GM23338 (cell line): ENCODE measurements around the gene SNX2. TPM values are rescaled to one million over a fixed set of nuclear protein-coding genes. Genes with fewer than 3 reads are reported as not detected.

Experiments used
- ATAC-seq: fragments of 200-7000 bp; cut with Tn5 transposase; 3 replicates; pipeline ENCODE4 v1.9.1; 2020
- DNase-seq: peaks from one replicate; pipeline ENCODE4 v3.0.0-alpha.2; 2015; ENCODE audit warnings: low spot score
- H2AFZ ChIP-seq: fragments of 200-600 bp; sonication (generic); 2 replicates; pipeline ENCODE4 v1.8.0; 2016; ENCODE audit warnings: antibody characterized with exemption, mild to moderate bottlenecking, moderate library complexity
- H3F3A ChIP-seq: fragments of 200-600 bp; sonication (generic); replicated peaks from 2 replicates; pipeline ENCODE4 v1.8.0; 2017; ENCODE audit warnings: antibody characterized with exemption, mixed run types, low read depth
- H3K27ac ChIP-seq: fragments of 200-600 bp; sonication (generic); 2 replicates; pipeline ENCODE4 v1.6.1; 2016; ENCODE audit warnings: low read depth
- H3K27me3 ChIP-seq: fragments of 200-600 bp; sonication (generic); 2 replicates; pipeline ENCODE4 v1.8.0; 2016; ENCODE audit warnings: mild to moderate bottlenecking, mixed run types, moderate library complexity; ENCODE audit not compliant: insufficient read depth
- H3K36me3 ChIP-seq: fragments of 200-600 bp; sonication (generic); 2 replicates; pipeline ENCODE4 v1.8.0; 2016; ENCODE audit warnings: mild to moderate bottlenecking; ENCODE audit not compliant: insufficient read depth
- H3K4me1 ChIP-seq: fragments of 200-600 bp; sonication (generic); 2 replicates; pipeline ENCODE4 v1.8.0; 2016; ENCODE audit warnings: mild to moderate bottlenecking, moderate library complexity; ENCODE audit not compliant: insufficient read depth
- H3K4me2 ChIP-seq: fragments of 200-600 bp; sonication (generic); 2 replicates; pipeline ENCODE4 v1.7.1; 2017; ENCODE audit warnings: mixed run types
- H3K4me3 ChIP-seq: fragments of 200-600 bp; sonication (generic); 2 replicates; pipeline ENCODE4 v1.6.1; 2016; ENCODE audit warnings: mixed run types
- H3K79me2 ChIP-seq: fragments of 200-600 bp; sonication (generic); replicated peaks from 2 replicates; pipeline ENCODE4 v1.8.0; 2017; ENCODE audit warnings: mild to moderate bottlenecking; ENCODE audit not compliant: insufficient read depth
- H3K9me2 ChIP-seq: fragments of 200-600 bp; sonication (generic); 2 replicates; pipeline ENCODE4 v1.8.0; 2017; ENCODE audit not compliant: insufficient read depth
- H4K20me1 ChIP-seq: fragments of 200-600 bp; sonication (generic); replicated peaks from 2 replicates; pipeline ENCODE4 v1.8.0; 2017; ENCODE audit warnings: mild to moderate bottlenecking; ENCODE audit not compliant: insufficient read depth
- H3K27ac Mint-ChIP-seq: 2 replicates; pipeline ENCODE4 v1.8.0; 2020; ENCODE audit warnings: inconsistent platforms, mild to moderate bottlenecking, moderate library complexity, mixed read lengths
- H3K27me3 Mint-ChIP-seq: 3 replicates; pipeline ENCODE4 v1.8.0; 2022; ENCODE audit warnings: low read depth, mild to moderate bottlenecking, moderate library complexity, mixed read lengths, inconsistent platforms; ENCODE audit not compliant: insufficient read depth, poor library complexity
- H3K36me3 Mint-ChIP-seq: 3 replicates; pipeline ENCODE4 v1.8.0; 2021; ENCODE audit warnings: low read depth, mild to moderate bottlenecking, inconsistent platforms, moderate library complexity, mixed read lengths
- H3K4me1 Mint-ChIP-seq: 3 replicates; pipeline ENCODE4 v1.8.0; 2020; ENCODE audit warnings: mild to moderate bottlenecking, inconsistent platforms, mixed read lengths
- H3K4me3 Mint-ChIP-seq: 3 replicates; pipeline ENCODE4 v1.8.0; 2021; ENCODE audit warnings: moderate library complexity, mild to moderate bottlenecking, inconsistent platforms, mixed read lengths
- H3K9me3 Mint-ChIP-seq: 3 replicates; pipeline ENCODE4 v1.8.0; 2020; ENCODE audit warnings: moderate library complexity, mild to moderate bottlenecking, inconsistent platforms, mixed read lengths
- CREB1 ChIP-seq: fragments of 250-450 bp; sonication (Bioruptor Pico); IDR thresholded peaks from 2 replicates; pipeline ENCODE4 v1.5.0; 2020; ENCODE audit warnings: low read depth, mild to moderate bottlenecking, moderate library complexity
- CTCF ChIP-seq, 2 experiments: fragments of 200-600 bp in 1 of 2; sonication (generic) in 1 of 2; conservative IDR thresholded peaks; 2 replicates each; pipeline versions ENCODE4 v1.5.1 to v1.6.1; 2016 to 2017; ENCODE audit warnings: antibody characterized with exemption in 2 of 2, low read depth in 2 of 2, mild to moderate bottlenecking in 2 of 2, moderate library complexity in 1 of 2
- ETS1 ChIP-seq: IDR thresholded peaks from 2 replicates; pipeline ENCODE4 v1.6.1; 2016; ENCODE audit warnings: antibody characterized with exemption
- EZH2 ChIP-seq: fragments of 200-600 bp; sonication (generic); IDR thresholded peaks from one replicate; pipeline ENCODE4 v1.8.0; 2017; ENCODE audit warnings: antibody characterized with exemption, mild to moderate bottlenecking, low read depth; ENCODE audit not compliant: unreplicated experiment
- EZH2phosphoT487 ChIP-seq: fragments of 200-600 bp; sonication (generic); IDR thresholded peaks from one replicate; pipeline ENCODE4 v1.8.1; 2018; ENCODE audit warnings: antibody characterized with exemption; ENCODE audit not compliant: unreplicated experiment
- JUNB ChIP-seq: IDR thresholded peaks from one replicate; pipeline ENCODE4 v1.6.1; 2016; ENCODE audit warnings: antibody characterized with exemption; ENCODE audit not compliant: unreplicated experiment
- NANOG ChIP-seq: IDR thresholded peaks from 2 replicates; pipeline ENCODE4 v1.6.1; 2016; ENCODE audit warnings: antibody characterized with exemption, borderline replicate concordance
- POLR2AphosphoS5 ChIP-seq: IDR thresholded peaks from 2 replicates; pipeline ENCODE4 v1.6.1; 2016; ENCODE audit warnings: antibody characterized with exemption, low read depth
- REST ChIP-seq: IDR thresholded peaks from one replicate; pipeline ENCODE4 v1.6.1; 2018; ENCODE audit warnings: antibody characterized with exemption; ENCODE audit not compliant: unreplicated experiment
- STAT1 ChIP-seq: IDR thresholded peaks from one replicate; pipeline ENCODE4 v1.6.1; 2016; ENCODE audit warnings: antibody characterized with exemption; ENCODE audit not compliant: unreplicated experiment
- ZNF114 ChIP-seq: fragments of 250-450 bp; sonication (Bioruptor Pico); IDR thresholded peaks from 2 replicates; pipeline ENCODE4 v1.5.0; 2020; ENCODE audit warnings: mild to moderate bottlenecking, moderate library complexity
- ZNF331 ChIP-seq: fragments of 250-450 bp; sonication (Bioruptor Pico); IDR thresholded peaks from 2 replicates; pipeline ENCODE4 v1.5.0; 2020; ENCODE audit warnings: low read depth, mild to moderate bottlenecking, moderate library complexity
- ZNF462 ChIP-seq: fragments of 250-450 bp; sonication (Bioruptor Pico); IDR thresholded peaks from 2 replicates; pipeline ENCODE4 v1.5.0; 2020; ENCODE audit warnings: mild to moderate bottlenecking, moderate library complexity
- polyA plus RNA-seq: library from polyadenylated mRNA; unstranded; fragments of >200 nt; fragmentation: Nextera tagmentation; extraction: Ambion mirVana; gene quantifications from 2 replicates; pipeline ENCODE4 v1.2.1, GENCODE V29; 2016
- total RNA-seq: library from RNA; depleted of rRNA; stranded (reverse); fragments of >200 nt; shearing (Covaris generic); gene quantifications from 2 replicates; pipeline ENCODE4 v1.2.3, GENCODE V29; 2014

SNX2 gene
- total and polyA plus RNA-seq, 2 experiments from 2014 or later: 50.8 to 67.8 TPM

- ATAC-seq: no peak
- no peaks in the 10 kb centered on the region for H3K27me3 Mint-ChIP-seq
Measured at GRCh38 chr5:122743261-122743660, 31.6 kb upstream of the SNX2 start.

More at GRCh38 chr5:122743261-122743660, 31.6 kb upstream of the SNX2 start:
- Mint-ChIP-seq H3K36me3 (no peaks in the 10 kb centered on the region), H3K4me3 (no peak overlapping the region), H3K27ac (no peak overlapping the region), H3K4me1 (no peaks in the 10 kb centered on the region), H3K9me3 (no peaks in the 10 kb centered on the region)
- H3K79me2 ChIP-seq: no peaks in the 10 kb centered on the region
- H3K4me1 ChIP-seq: no peaks in the 10 kb centered on the region
- no peak overlapping the region for H3K4me3 ChIP-seq
- no peaks in the 10 kb centered on the region for H4K20me1 ChIP-seq
- peak overlapping the region; percentile 76; the same call in 1 of the 2 replicates for H2AFZ ChIP-seq
- H3K27ac ChIP-seq: no peak overlapping the region
- no peaks in the 10 kb centered on the region for H3F3A ChIP-seq
- TF ChIP-seq ZNF114 (CRISPR knock-in tag): no peak
- TF ChIP-seq CTCF (conservative IDR thresholded peaks at IDR 0.05; ENCODE audit: low read depth in 2 of 2): no peak
- no peak for TF ChIP-seq STAT1
- TF ChIP-seq JUNB: no peak
- TF ChIP-seq POLR2AphosphoS5: no peak
- TF ChIP-seq ZNF331: no peak
- TF ChIP-seq NANOG: no peak
- no peak for TF ChIP-seq EZH2
- no peak for TF ChIP-seq ETS1
- TF ChIP-seq ZNF462: no peak
- no peak for TF ChIP-seq EZH2phosphoT487
- TF ChIP-seq REST: no peak
- no peak for TF ChIP-seq CREB1
- H3K36me3 ChIP-seq: no peaks in the 10 kb centered on the region
- H3K4me2 ChIP-seq: no peak overlapping the region
- no peak for DNase-seq
- H3K9me2 ChIP-seq: no peaks in the 10 kb centered on the region; the same call in 1 of the 2 replicates
- no peaks in the 10 kb centered on the region for H3K27me3 ChIP-seq
